KBM-7 (cell line): ENCODE data around the gene NT5C.
A peak's percentile ranks its signal among the peaks of the same experiment; 100 is the strongest.

Experiments used
- DNase-seq: peaks from one replicate; pipeline ENCODE4 v3.0.0-alpha.2; 2015
- in situ Hi-C: fragments of 300-500 bp; cut with MboI; formaldehyde crosslinking; loops from 2 replicates; pipeline ENCODE4 v1.14.3; 2020; ENCODE audit warnings: low sequenced_read_pairs, low pct_unique_long_range_greater_than_20kb, mixed read lengths

NT5C gene

DNA sequence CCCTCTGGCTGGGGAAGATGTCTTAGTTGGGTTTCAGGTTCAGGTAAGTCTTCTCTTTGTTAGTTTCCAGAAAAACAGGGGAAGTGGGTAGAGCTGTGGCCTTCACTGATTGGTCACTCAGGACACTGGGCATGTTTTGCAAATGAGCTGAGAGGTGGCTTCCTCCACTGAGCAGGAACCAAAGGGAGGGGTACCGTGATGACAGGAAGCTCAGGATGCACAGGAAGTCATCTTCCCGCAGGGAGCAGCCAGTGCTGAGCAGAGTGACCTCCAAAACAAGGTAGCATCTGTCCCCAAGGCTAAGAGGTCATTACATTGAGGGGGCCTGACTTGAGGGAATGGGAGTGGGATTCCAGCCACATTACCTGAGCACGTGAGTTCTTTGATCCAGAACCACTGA, 5.6 kb downstream of the NT5C start:
- in situ Hi-C loops: no loop called here
- no peak for DNase-seq

DNA sequence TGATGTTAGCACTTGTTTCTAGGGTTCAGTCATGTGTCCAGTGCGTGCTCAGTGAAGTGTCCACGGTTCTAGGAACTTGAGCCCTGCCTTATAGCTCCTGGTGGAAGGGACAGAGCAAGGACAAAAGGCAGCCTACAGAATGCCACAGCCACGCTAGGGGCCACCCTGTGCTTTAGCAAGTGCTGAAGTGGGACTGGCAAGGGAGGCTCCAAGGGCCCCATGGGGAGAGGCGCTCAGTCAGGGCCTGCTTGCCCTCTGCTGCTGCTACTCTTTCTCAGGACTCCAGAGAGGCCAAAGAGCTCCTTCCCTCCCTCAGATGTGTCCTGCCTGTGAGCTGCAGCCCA, 6.8 kb downstream of the NT5C start:
- DNase-seq: no peak
- in situ Hi-C loops: no loop called here

DNA sequence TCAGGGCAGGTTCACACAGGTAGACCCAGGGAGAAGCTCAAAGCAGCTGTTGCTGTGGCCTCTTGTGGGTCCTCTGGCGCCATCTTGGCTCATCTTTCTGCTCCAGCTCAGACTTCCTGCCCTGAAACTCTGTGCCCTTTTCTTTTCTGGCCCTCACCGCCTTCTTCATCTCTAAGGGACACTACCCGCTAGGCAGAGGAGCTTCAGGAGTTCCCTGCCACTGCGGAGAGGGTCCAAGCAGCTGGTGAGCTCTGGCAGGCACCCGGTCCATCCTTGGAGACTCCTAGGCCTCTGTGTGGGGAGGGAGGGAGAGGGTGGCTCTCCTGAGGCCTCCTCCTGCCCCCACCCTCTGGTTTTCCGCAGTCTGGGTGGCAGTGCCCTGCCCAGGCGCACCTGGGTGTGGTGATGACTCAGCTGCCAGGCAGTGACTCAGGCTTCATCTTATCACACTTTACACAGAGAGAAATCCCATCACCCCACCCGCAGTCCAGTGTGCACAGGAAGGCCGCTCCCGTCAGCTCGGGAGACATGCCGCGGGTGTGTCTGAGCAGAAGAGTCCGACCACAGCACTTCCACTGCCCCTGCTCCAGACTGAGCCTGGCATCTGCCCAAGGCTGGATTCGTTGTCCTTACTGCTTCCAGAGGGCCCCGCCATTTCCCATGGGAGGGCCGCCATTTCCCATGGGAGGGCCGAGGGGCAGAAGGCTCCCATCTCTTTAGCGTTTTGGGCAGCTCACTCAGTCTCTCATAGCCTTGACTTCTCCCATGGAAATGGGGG, 7.3 kb downstream of the NT5C start:
- in situ Hi-C loops: no loop called here
- no peak for DNase-seq

DNA sequence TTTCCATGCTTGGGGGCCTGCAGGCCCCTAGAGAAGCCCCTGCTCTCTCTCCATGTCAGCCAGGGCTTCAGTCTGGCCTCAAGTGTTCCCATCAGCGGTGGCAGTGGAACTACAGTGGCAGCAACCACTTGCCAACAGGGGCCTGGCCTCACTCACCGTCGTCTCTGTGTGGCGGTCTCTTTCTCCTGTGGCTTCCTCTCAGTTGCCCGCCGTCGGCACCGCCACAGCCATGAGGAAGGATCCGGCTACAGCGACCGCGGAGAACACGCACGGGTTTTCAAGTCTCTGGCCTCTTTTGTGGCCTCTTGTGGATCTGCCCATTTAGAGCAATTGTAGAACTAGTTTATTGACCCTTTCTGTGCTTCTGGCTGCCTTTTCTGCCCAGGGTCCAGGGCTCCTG, 13.2 kb downstream of the NT5C start:
- in situ Hi-C loops: no loop called here
- DNase-seq: no peak

DNA sequence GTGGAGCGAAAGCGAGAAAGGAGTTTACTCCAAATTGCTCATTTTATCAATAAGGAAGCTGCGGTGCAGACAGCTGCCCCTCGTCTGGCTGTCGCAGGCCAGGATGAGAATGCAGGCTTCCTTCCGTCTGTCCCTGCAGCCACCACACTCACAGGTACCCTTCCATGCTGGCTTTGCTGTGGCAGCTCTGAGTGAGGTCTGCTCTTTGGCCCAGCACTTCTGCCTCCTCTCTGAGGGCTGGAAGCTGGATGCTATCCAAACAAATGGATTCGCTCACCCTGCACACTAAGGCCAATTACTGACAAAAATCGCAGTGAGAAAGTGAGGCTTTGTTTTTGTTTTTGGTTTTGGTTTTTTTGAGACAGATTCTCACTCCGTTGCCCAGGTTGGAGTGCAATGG, 14.8 kb downstream of the NT5C start:
- in situ Hi-C loops: no loop called here
- DNase-seq: no peak

DNA sequence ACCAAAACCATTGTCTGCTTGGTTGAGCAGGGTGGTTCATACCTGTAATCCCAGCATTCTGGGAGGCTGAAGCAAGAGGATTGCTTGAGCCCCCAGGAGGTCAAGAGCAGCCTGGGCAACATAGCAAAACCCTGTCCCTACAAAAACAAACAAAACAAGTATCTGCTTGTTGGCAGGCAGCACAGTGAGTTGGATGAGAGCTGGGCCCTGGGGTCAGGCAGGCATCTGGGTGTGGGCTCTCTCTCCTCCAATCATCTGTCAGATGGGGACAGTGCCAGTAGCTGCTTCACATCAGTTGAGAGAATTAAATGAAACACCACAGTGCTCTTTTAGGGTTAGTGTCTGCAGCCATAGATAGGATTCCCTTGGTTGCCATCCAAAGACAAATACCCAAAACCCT, 16.0 kb downstream of the NT5C start:
- DNase-seq: no peak
- in situ Hi-C loops: no loop called here

DNA sequence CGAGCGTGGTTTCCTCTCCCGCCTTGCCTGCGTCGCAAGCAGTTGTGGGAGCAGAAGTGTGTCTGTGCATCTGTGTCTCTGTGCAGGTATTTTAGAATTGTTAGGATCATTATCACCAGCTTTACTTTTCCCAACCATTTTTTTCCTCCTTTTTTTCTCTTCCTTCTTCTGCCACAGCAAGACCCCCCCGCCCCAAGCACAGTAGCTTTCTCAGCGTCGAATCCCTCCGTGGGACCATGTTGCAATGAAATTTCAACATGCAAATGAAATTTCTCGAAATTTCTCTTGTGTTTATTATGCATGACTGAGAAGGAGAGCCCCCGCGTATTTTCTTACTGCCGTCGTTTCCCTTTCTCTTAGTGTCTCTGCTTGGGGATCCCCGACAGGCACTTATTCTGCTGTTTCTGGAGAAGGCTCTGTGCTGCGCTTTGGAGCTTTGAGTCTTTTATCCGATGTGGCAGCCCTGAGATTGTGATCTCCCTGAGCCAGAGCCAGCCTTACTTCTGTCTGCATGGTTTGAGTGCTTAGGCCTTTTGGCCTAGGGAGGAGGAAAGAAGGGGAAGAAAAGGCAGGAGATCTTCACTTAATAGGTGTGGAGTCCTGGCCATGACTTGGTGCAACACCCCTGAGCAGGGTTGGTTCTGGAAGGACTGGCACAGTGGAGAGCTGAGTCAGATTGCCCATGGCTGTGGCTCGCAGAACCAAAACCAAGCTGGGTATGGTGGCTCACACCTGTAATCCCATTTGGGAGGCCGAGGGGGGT, 16.8 kb downstream of the NT5C start:
- in situ Hi-C loops: no loop called here

DNA sequence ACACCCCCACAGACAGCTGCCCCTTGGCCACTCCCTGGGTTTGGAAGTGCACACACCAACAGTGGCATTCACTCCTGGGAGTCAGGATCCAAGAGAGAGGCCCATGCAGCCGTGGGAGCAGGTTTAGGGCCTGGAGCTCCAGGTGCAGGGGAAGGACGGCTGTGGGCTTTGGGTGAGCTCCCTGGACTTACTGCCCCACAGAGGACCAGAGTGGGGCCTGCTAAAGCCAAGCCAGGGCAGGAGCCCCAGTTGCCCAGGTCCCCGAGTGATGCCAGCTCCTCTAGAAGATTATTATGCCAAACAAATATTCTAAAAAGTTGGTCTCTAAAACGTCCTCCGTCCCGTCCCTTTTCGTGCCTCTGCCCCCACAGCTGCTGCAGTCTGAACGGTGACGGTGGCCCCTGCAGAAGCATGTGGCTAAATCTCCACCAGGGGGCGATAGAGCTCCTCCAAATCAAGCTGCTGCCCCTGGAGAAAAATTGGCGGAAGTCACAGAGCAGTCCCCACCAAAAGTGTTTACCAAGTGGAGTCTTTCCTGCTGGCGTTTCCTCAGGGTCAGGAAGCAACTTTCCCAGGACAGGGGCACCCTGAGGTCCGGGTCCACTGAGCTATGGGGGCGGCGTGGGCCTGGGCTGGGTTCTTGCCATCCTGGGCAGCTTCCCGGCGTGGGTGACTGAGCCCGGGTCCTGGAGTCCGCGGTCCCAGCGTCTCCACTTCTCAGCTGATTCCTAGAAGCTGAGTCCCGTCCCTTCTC, 17.6 kb downstream of the NT5C start:
- peak; percentile 96 for DNase-seq
- in situ Hi-C loops: no loop called here

More for the DNA sequence above, 16.8 kb downstream of the NT5C start:
- DNase-seq: no peak

DNA sequence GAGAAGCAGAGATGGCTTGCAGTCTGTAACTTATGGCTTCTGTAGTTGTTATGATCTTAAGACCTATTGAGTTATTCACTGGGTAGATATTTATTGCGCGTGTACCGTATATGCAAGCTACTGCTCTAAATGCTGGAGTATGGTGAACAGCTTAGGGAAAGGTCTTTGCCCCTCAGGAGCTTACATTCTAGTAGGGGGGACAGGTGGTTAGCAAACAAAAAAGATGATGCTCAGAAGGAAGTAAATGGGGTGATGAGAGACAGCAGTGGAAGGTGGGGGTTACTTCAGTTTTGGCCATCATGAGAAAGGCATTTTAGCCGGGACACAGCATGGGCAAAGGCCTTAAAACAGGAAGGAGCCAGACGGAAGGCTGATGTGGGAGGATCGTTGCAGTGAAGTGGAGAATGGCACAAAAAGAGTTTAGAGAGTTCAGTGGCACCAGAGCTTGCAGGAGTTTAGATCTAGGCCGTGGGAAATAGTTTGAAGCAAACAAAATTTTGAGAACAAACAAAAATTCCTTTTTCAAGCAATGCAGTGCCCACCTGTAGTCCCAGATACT, 19.7 kb downstream of the NT5C start:
- in situ Hi-C loops: no loop called here
- peak; percentile 67 for DNase-seq

DNA sequence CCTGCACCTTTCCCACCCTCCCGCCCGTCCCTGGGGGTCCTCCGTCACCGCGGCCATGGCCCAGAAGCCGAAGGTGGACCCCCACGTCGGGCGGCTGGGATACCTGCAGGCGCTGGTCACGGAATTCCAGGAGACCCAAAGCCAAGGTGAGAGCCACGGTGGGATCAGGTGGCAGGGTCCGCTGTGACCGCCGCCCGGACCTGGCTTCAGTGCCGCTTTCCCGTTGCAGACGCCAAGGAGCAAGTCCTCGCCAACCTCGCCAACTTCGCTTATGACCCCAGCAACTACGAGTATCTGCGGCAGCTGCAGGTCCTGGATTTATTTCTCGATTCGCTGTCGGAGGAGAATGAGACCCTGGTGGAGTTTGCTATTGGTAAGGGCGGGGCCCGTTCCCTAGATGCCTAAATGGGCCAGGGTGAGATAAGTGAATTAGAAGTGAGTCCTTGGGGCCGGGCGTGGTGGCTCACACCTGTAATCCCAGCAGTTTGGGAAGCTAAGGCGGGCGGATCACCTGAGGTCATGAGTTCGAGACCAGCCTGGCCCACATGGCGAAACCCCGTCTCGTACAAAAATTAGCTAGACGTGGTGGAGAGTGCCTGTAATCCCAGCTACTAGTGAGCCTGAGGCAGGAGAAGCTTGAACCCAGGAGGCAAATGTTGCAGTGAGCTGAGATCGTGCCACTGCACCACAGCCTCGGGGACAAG, 21.2 kb downstream of the NT5C start:
- no peak for DNase-seq
- in situ Hi-C loops: no loop called here

DNA sequence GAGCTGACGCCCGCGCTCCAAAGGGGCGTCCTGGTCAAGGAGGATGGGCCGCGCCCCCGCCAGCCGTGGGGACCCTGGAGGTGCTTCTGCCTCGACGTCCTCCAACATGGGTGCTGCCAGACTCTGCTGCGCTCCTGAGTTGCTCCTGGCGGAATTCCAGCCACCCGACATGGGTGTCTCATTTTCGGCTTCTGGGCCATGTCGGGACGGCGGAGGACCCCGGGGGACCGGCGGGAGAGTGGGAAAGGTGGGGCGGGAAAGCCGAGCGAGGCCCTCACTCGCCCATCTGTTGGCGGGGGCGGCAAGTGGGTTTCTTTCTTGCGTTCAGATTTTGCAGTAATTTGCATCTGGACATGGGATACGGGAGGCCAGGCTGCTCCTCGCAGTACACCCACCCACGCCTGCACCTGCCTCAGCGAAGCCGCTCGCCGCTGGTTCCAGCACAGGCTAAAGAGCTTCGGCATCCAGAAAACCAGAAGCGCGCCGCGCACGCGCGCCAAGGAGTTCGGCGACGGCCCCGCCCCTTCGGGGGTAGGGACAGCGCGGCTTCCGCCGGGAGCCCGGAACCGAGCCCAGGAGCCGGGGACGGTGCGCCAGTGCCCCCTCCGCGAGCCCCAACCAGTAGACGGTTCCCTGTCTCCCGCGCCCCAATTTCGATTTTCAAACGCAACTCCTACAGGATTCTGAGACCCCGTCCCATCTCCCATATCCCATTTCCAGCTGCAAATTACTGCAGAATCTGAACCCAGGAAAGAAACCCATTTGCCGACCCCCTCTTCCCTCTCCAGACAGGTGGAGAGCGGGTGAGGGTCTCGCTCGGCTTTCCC, 21.9 kb downstream of the NT5C start, which contains the start of gene ARMC7:
Gene ARMC7, plus strand, starts transcription at position 563 of the 827 bp plus-strand sequence. CDS start 320 bp downstream, outside the sequence.
- DNase-seq: peak; percentile 90
- in situ Hi-C loops: no loop called here

DNA sequence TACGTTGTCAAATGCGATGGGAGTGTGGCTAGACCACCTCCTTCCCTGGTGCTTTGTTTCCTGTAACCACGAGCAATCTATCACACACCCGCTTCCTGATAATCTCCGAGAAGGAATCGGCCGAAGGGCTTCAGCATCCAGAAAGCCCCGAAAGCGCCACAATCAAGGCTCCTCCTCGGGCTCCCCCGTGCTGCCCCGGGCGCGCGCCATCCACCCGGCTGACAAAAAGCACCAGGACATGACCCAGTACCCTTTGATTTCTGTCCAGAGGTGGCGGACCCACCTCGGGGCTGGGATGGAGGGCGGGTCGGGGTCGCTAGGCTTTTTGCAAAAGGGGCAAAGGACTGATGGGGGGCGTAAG, 22.5 kb downstream of the NT5C start:
- DNase-seq: no peak
- in situ Hi-C loops: no loop called here

DNA sequence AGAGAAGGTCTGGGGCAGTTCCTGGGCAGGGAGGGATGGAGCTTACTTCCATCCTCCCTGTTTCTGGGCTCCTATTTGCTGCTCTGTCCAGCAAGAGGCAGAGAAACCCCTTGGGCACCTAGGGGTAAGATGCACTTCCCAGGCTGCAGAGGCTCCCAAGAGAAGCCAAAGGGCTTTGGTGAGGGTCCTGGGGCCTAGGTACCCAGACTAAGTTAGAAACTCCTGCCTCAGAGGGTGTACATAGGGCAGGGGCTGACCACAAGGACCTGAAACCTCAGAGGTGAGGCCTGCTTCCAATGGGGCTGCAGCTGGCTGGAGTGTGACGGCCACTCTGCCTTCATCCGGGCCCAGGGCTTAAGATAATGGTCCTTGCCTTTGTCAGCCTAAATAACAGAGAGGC, 23.3 kb downstream of the NT5C start:
- DNase-seq: no peak
- in situ Hi-C loops: no loop called here

DNA sequence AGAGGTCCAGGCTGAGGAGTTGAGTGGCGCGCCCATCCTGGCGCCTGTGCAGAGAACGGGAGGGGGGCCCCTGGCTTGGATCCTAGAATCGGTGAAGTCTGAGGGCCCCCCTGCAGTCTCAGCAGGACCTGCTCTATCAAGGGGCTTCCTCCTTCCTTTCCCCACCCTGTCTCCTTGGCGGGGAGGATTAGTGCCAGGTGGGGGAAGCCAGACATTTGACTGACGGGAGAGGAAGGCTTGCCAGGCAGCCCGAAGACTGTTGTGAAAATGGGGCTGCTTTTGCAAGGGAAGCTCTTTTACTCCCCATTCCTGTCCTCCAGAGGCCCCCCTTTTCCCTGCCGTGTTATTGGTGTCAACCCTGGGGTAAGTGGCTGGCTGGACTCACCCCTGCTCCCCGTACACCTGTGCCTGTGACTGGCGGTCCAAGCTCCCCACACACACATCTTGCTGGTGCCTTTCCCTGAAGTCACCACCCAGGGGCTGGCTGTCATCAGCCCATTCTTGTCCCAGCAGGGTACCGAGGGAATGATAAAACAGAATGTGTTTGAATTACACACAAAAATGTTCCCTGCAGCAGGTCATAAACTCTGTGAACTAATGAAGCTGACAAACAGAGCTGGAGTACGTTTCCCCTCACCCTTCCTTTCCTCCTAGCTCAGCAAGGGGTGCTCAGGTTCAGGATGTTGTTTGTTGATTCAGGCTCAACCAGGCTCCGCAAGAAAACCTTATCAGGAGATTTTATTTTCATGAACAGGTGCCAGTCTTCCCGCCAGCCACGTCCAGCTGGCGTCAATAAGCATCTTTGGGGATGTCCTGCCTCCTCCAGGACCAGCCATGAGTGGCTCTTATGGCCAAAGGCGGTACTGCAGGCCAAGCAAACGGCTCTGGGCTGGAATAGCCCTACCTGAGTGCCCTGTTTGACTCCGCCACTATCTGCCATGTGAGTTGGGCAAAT, 26.1 kb downstream of the NT5C start:
- in situ Hi-C loops: no loop called here
- no peak for DNase-seq

DNA sequence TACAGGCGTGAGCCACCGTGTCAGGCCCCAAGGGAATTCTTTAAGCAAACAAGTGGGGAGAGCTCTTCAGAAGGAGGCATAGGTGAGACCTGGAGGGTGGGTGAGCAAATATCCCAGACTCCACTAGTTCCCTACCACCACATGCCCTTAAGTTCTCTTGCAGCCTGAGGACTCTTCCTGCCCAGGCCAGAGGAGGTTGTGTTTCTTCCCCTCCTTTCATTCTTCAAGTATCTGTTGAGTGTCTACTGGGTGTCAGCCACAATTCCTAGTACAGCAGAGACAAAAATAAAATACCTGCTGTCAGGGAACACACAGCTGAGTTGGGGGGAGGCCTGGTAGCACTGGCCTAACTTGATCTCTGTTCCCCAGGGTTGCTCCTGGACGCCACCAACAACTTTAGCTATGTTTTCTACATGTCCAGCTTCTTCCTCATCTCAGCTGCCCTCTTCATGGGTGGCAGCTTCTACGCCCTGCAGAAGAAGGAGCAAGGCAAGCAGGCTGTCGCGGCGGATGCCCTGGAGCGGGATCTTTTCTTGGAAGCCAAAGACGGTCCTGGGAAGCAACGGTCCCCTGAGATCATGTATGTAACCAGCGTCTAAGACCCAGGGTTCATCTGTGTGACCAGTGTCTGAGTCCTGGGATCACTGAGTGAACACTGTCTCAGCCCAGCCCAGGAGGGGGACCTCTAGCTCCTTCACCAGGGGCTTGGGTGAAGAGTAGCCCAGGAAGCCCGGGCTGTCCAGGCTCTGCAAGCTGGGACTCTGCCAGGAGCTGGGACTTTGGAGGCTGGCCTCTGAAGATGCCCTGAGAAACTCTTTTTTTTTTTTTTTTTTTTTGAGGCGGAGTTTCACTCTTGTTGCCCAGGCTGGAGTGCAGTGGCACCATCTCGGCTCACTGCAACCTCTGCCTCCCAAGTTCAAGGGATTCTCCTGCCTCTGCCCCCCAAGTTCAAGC, 27.7 kb downstream of the NT5C start:
- in situ Hi-C loops: no loop called here
- no peak for DNase-seq

DNA sequence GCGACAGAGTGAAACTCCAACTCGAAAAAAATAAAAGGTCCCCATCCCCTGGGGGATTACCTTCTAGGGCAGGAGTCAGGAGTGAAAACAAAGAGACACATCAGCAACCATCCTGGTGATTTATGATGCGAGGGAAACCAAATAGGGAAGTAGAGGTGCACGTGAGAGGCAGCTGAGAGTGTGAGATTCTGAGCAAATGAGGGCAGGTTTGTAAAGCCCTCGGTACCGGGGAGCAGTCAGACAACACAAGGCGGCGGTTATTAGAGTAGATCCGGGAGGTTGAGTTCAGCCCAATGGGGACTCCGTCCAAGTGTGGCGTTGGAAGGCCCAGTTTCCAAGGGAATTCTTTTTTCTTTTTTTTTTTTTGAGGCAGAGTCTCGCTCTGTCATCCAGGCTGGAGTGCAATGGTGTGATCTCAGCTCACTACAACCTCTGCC, 29.1 kb downstream of the NT5C start:
- peak; percentile 84 for DNase-seq
- in situ Hi-C loops: no loop called here
